T-cell (primary cell): ENCODE results near the gene FHIT. TPM values are rescaled to one million over a fixed set of nuclear protein-coding genes. Genes with fewer than 3 reads are reported as not detected.

Source experiments
- ATAC-seq, 4 experiments: fragments of 200-7000 bp in 3 of 4; fragments of 150-1000 bp in 1 of 4; cut with Tn5 transposase; replicated peaks in 1 of 4; 1 replicate in 3 of 4; 2 replicates in 1 of 4; pipeline ENCODE4 v1.10.0; 2021; ENCODE audit warnings: moderate library complexity in 3 of 4, mild to moderate bottlenecking in 2 of 4, moderate number of reproducible peaks in 1 of 4
- CTCF ChIA-PET, 2 donors: fragments of 300-600 bp; sonication (Branson Sonifier 250); formaldehyde crosslinking; loops; one replicate each; lab custom pipeline; 2022; ENCODE audit warnings: antibody characterized with exemption in 2 of 2; lab: Charles Lee
- POLR2A ChIA-PET, 2 donors: fragments of 300-600 bp; sonication (Branson Sonifier 250); formaldehyde crosslinking; loops; one replicate each; lab custom pipeline; 2022; ENCODE audit warnings: antibody characterized with exemption in 2 of 2; lab: Charles Lee
- DNase-seq, 35 experiments: peaks; one replicate each; pipeline versions ENCODE4 v3.0.0 to v3.0.0-alpha.2; 2013 to 2023
- H3K27ac ChIP-seq: one replicate; pipeline ENCODE4 v1.5.1; 2013; ENCODE audit warnings: low read length
- H3K27me3 ChIP-seq, 2 experiments: replicated peaks in 1 of 2; 1 replicate in 1 of 2; 2 replicates in 1 of 2; pipeline versions ENCODE4 v1.6.1 to v1.7.0; 2013; ENCODE audit warnings: low read length in 1 of 2, mixed read lengths in 1 of 2; ENCODE audit not compliant: control insufficient read depth in 2 of 2, insufficient read depth in 2 of 2; ENCODE audit errors: extremely low read depth in 1 of 2
- H3K36me3 ChIP-seq, 2 donors: 1 replicate in 1 of 2; 2 replicates in 1 of 2; pipeline versions ENCODE4 v1.6.1 to v1.7.0; 2013; ENCODE audit warnings: low read length in 1 of 2; ENCODE audit not compliant: control insufficient read depth in 2 of 2, insufficient read depth in 1 of 2; ENCODE audit errors: extremely low read depth in 1 of 2
- H3K4me1 ChIP-seq, 2 experiments: 1 replicate in 1 of 2; 2 replicates in 1 of 2; pipeline versions ENCODE4 v1.6.1 to v1.7.0; 2013; ENCODE audit warnings: low read length in 2 of 2, mixed read lengths in 1 of 2; ENCODE audit not compliant: insufficient read depth in 2 of 2, control insufficient read depth in 1 of 2; ENCODE audit errors: extremely low read depth in 1 of 2
- H3K4me3 ChIP-seq, 2 donors: 1 replicate in 1 of 2; 2 replicates in 1 of 2; pipeline versions ENCODE4 v1.5.1 to v1.7.0; 2013; ENCODE audit warnings: mild to moderate bottlenecking in 2 of 2, low read length in 1 of 2, moderate library complexity in 1 of 2; ENCODE audit not compliant: control insufficient read depth in 1 of 2; ENCODE audit errors: extremely low read depth in 1 of 2
- H3K9me3 ChIP-seq: 2 replicates; pipeline ENCODE4 v1.7.0; 2013
- H3K27ac Mint-ChIP-seq, 2 donors: one replicate each; pipeline ENCODE4 v1.8.0; 2020 to 2021; ENCODE audit warnings: mild to moderate bottlenecking in 2 of 2, mixed read lengths in 2 of 2
- H3K27me3 Mint-ChIP-seq, 2 donors: one replicate each; pipeline ENCODE4 v1.8.0; 2021 to 2022; ENCODE audit warnings: mixed read lengths in 2 of 2
- H3K36me3 Mint-ChIP-seq: one replicate; pipeline ENCODE4 v1.8.0; 2021; ENCODE audit warnings: mixed read lengths
- H3K4me1 Mint-ChIP-seq, 3 donors: one replicate each; pipeline ENCODE4 v1.8.0; 2020 to 2022; ENCODE audit warnings: mixed read lengths in 3 of 3, mild to moderate bottlenecking in 1 of 3
- H3K4me3 Mint-ChIP-seq, 3 donors: one replicate each; pipeline ENCODE4 v1.8.0; 2020 to 2022; ENCODE audit warnings: mild to moderate bottlenecking in 3 of 3, mixed read lengths in 3 of 3, moderate library complexity in 3 of 3
- H3K9me3 Mint-ChIP-seq, 3 donors: one replicate each; pipeline ENCODE4 v1.8.0; 2020 to 2022; ENCODE audit warnings: mixed read lengths in 3 of 3
- WGBS: methylation state at CpG from one replicate; pipeline ENCODE4 v1.1.5; 2013; ENCODE audit warnings: missing lambda C conversion rate; ENCODE audit not compliant: insufficient coverage; 5-methylcytosine and 5-hydroxymethylcytosine counted together
- total RNA-seq, 35 experiments: library from RNA in 6 of 35; stranded (reverse) in 6 of 35; fragments of 120-200 nt in 1 of 35; gene quantifications; one replicate each; pipeline versions ENCODE4 v1.2.1 to v1.2.4 and lab custom pipeline; 2013 to 2026

FHIT gene
- total RNA-seq, 5 donors from 2014 or later (not counting 1 experiment from before 2014, with no cell fraction given) = 33.1 to 197 (median 78.3) TPM

DNA sequence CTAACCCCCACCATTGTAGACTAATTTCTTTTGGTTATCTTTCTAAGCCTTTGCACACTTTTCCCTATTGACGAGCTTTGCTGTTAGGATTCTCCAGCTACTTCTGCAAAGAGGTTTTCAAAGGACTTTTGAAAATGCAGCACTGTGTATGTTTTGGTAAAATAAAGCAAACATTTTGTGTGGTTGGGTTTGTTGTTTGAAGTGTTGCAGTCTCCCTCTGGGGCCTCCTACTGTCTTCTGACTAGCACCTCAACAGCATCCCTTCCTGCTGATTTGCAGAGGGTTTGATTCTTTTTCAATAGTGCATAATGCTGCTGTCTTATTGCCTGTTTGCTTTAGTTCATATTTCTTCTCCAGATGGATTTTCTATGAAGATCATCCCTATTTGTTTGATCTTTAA is 1426.4 kb downstream of the FHIT start:
- no peak for DNase-seq
- Mint-ChIP-seq H3K27ac (no peak overlapping the region), H3K4me1 (peaks cover 10 to 61% (median 44%) of the 10 kb centered on the region in 3 donors), H3K9me3 (peaks cover 0 to 6% (median 0%) of the 10 kb centered on the region in 3 donors), H3K36me3 (peaks cover 16% of the 10 kb centered on the region), H3K4me3 (no peak overlapping the region), H3K27me3 (no peaks in the 10 kb centered on the region)
- CTCF ChIA-PET = no interaction called here
- no peaks in the 10 kb centered on the region for H3K27me3 ChIP-seq
- H3K4me1 ChIP-seq = peaks cover 0 to 4% of the 10 kb centered on the region in 2 experiments
- POLR2A ChIA-PET = no interaction called here
- no peak for ATAC-seq
- no peak overlapping the region for H3K4me3 ChIP-seq
- no peaks in the 10 kb centered on the region for H3K9me3 ChIP-seq
- no peak overlapping the region for H3K27ac ChIP-seq
- no CpG with 5 or more reads among the region's 1 CpG for WGBS
- no peaks in the 10 kb centered on the region for H3K36me3 ChIP-seq

DNA sequence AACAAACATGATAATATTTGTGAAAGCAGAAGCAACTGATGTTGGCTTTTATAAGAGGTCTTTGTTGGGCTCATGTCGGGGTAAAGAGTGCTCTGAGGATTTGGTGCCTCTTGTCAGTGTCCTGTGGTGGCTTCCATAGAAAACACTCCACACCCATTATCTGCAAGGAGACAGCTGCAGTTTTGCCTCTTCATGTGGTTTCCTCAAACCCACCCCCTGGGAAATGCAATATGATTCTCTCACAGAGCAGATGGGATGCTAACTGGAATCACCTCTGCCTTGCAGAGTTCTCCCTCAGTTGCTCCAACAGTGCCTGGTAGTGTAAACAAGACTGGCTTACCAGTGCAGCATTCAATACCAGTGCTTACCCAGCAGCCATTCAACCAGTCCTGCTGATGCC is 1430.0 kb downstream of the FHIT start:
- WGBS = no CpG with 5 or more reads among the region's 1 CpG
- no peak for DNase-seq
- H3K9me3 Mint-ChIP-seq = peaks cover 0 to 6% (median 0%) of the 10 kb centered on the region in 3 donors
- peaks cover 10 to 68% (median 37%) of the 10 kb centered on the region in 3 donors for H3K4me1 Mint-ChIP-seq
- H3K27me3 Mint-ChIP-seq = no peaks in the 10 kb centered on the region
- ChIA-PET CTCF (no interaction called here), POLR2A (no interaction called here)
- Histone ChIP-seq H3K9me3 (no peaks in the 10 kb centered on the region), H3K4me1 (peaks cover 0 to 2% of the 10 kb centered on the region in 2 experiments), H3K27ac (no peak overlapping the region), H3K4me3 (no peak overlapping the region), H3K36me3 (no peaks in the 10 kb centered on the region), H3K27me3 (no peaks in the 10 kb centered on the region)
- peaks cover 21% of the 10 kb centered on the region for H3K36me3 Mint-ChIP-seq
- H3K27ac Mint-ChIP-seq = no peak overlapping the region
- ATAC-seq = no peak
- no peak overlapping the region for H3K4me3 Mint-ChIP-seq

DNA sequence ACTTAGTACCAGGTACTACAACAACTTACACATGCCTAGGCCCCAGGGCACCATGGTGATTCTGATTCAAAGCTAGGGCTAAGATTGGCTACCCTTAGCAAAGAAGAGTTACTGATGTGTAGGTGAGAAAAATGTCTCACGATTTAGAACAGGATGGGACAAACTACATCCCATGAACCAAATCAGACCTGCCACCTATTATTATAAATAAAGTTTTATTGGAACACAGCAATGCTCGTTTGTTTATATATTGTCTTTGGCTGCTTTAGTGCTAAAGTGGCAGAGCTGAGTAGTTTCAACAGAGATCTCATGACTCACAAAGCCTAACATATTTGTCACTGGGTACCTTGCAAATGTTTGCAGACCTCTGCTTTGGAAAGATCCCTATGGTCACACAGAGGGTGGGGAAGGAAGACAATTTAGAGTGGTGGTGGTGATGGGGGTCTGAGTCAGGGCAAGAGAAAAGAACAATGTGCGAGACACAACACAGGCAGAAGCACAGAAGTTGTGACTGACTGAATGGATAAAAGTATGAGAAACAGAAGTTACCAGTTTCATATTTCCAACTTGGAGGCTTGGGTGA is 1430.8 kb downstream of the FHIT start:
- Histone ChIP-seq H3K27me3 (no peaks in the 10 kb centered on the region), H3K27ac (no peak overlapping the region), H3K4me1 (peaks cover 0 to under 1% of the 10 kb centered on the region in 2 experiments), H3K4me3 (no peak overlapping the region), H3K9me3 (no peaks in the 10 kb centered on the region), H3K36me3 (no peaks in the 10 kb centered on the region)
- H3K27me3 Mint-ChIP-seq = no peaks in the 10 kb centered on the region
- WGBS = 100% methylated on average over 1 of the region's 3 CpGs
- POLR2A ChIA-PET = interaction anchor here in 1 of 2 donors (0.6 kb wide), 1 partner anchor 755 kb away, joined by 4 read pairs; no protein-coding TSS in a partner anchor
- peaks cover 0 to 6% (median 0%) of the 10 kb centered on the region in 3 donors for H3K9me3 Mint-ChIP-seq
- CTCF ChIA-PET = no interaction called here
- H3K36me3 Mint-ChIP-seq = peaks cover 23% of the 10 kb centered on the region
- H3K4me3 Mint-ChIP-seq = no peak overlapping the region
- ATAC-seq (no peak), DNase-seq (no peak)
- H3K27ac Mint-ChIP-seq = no peak overlapping the region
- H3K4me1 Mint-ChIP-seq = peaks cover 8 to 60% (median 29%) of the 10 kb centered on the region in 3 donors

DNA sequence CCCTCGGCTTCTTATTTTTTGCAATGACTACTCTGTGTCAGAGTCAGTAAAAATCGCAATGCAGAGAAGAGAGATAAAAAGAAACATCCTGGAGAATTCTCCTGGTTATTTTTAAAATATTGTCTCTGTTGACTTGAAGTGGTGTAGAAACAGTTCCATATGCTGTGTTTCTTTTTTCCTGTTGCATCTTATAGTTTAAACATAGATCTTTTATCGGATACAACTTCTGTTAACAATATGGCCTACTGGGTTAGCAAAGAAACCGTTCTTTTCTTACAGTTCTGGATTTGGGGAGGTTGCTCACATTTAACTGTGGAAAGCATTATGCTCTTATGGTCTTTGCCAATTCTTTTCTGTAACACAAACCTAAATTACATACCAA is 1432.3 kb downstream of the FHIT start:
- no CpG with 5 or more reads among the region's 4 CpGs for WGBS
- peaks cover 0 to 44% (median 17%) of the 10 kb centered on the region in 3 donors for H3K4me1 Mint-ChIP-seq
- Histone ChIP-seq H3K4me1 (no peaks in the 10 kb centered on the region), H3K9me3 (no peaks in the 10 kb centered on the region), H3K4me3 (no peak overlapping the region), H3K27me3 (no peaks in the 10 kb centered on the region), H3K27ac (no peak overlapping the region), H3K36me3 (no peaks in the 10 kb centered on the region)
- H3K9me3 Mint-ChIP-seq = peaks cover 0 to 6% (median 0%) of the 10 kb centered on the region in 3 donors
- H3K36me3 Mint-ChIP-seq = peaks cover 28% of the 10 kb centered on the region
- no peak overlapping the region for H3K27ac Mint-ChIP-seq
- no peaks in the 10 kb centered on the region for H3K27me3 Mint-ChIP-seq
- POLR2A ChIA-PET = no interaction called here
- ATAC-seq (no peak), DNase-seq (no peak)
- CTCF ChIA-PET = no interaction called here
- H3K4me3 Mint-ChIP-seq = no peak overlapping the region

DNA sequence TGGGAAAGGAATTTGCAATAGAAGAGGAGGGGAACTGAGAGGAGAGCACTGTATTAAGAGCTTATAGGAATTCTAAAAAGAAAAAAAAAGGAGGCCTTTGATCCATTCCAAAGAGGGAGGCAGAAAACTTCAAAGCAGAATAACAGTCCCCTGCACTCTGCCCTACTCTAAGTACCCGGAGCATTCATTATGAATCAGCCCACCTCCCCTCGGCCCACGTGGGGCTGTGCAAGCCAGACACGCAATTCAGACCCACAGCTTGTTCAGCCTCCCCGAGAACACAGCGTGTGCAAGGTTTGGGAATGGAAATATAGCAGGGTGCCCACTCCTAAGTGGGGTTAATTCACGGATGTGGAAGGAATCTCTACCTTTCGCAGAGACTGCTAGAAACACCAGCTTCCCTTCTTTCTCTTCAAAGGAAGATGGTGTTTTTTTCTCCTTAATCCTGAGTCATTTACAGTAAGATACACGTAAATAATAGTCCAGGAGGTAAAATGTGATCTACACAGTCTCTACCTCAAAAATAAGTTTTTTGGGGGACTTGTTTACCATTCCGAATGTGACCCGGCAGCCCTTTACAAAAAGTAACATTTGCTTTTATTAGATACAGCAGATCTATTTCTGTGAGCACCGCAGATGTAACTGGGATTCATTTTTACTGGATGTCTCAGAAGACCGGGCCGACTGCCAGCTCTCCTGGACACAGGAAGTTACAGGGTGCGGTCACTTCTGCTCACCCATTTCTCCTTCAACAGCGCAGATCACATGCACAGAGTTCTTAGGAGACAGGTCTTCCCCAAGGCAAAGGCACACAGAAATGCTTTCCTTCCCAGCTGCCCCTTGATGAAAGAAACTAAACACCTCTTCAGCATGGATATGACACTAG is 1433.0 kb downstream of the FHIT start:
- Mint-ChIP-seq H3K27me3 (no peaks in the 10 kb centered on the region), H3K27ac (no peak overlapping the region), H3K4me1 (peaks cover 0 to 38% (median 16%) of the 10 kb centered on the region in 3 donors), H3K9me3 (peaks cover 0 to 6% (median 0%) of the 10 kb centered on the region in 3 donors), H3K4me3 (no peak overlapping the region), H3K36me3 (peaks cover 25% of the 10 kb centered on the region)
- no peak overlapping the region for H3K4me3 ChIP-seq
- no peak for ATAC-seq
- no peaks in the 10 kb centered on the region for H3K9me3 ChIP-seq
- POLR2A ChIA-PET = interaction anchor here in 1 of 2 donors (0.6 to 1.2 kb wide), 2 partner anchors 18 to 586 kb away, joined by 3 to 4 read pairs; no protein-coding TSS in a partner anchor
- CTCF ChIA-PET = interaction anchor here in 1 of 2 donors (0.7 kb wide), 1 partner anchor 11 kb away, joined by 4 read pairs; no protein-coding TSS in a partner anchor
- no peak for DNase-seq
- H3K27me3 ChIP-seq = no peaks in the 10 kb centered on the region
- no peaks in the 10 kb centered on the region for H3K4me1 ChIP-seq
- 92% methylated on average over 7 of the region's 16 CpGs for WGBS
- no peak overlapping the region for H3K27ac ChIP-seq
- H3K36me3 ChIP-seq = no peaks in the 10 kb centered on the region

GRCh38 chr3:59817511-59817910 is 1433.7 kb downstream of the FHIT start:
- Mint-ChIP-seq H3K4me1 (peaks cover 0 to 34% (median 12%) of the 10 kb centered on the region in 3 donors), H3K9me3 (peaks cover 0 to 6% (median 0%) of the 10 kb centered on the region in 3 donors), H3K4me3 (no peak overlapping the region), H3K27me3 (no peaks in the 10 kb centered on the region), H3K36me3 (peaks cover 21% of the 10 kb centered on the region), H3K27ac (no peak overlapping the region)
- no peaks in the 10 kb centered on the region for H3K27me3 ChIP-seq
- no peak for ATAC-seq
- WGBS = no CpG with 5 or more reads among the region's 4 CpGs
- no peaks in the 10 kb centered on the region for H3K36me3 ChIP-seq
- no peaks in the 10 kb centered on the region for H3K4me1 ChIP-seq
- no peak for DNase-seq
- no peaks in the 10 kb centered on the region for H3K9me3 ChIP-seq
- no peak overlapping the region for H3K27ac ChIP-seq
- ChIA-PET CTCF (interaction anchor here in 1 of 2 donors (0.6 to 0.7 kb wide), 2 partner anchors 12 to 650 kb away, joined by 3 to 4 read pairs; no protein-coding TSS in a partner anchor), POLR2A (interaction anchor here (0.6 to 1.2 kb wide), 3 partner anchors 17 to 587 kb away, joined by 3 to 4 read pairs (median 3); no protein-coding TSS in a partner anchor)
- H3K4me3 ChIP-seq = no peak overlapping the region
